ENCODE measurements around the gene MYO6.

DNA sequence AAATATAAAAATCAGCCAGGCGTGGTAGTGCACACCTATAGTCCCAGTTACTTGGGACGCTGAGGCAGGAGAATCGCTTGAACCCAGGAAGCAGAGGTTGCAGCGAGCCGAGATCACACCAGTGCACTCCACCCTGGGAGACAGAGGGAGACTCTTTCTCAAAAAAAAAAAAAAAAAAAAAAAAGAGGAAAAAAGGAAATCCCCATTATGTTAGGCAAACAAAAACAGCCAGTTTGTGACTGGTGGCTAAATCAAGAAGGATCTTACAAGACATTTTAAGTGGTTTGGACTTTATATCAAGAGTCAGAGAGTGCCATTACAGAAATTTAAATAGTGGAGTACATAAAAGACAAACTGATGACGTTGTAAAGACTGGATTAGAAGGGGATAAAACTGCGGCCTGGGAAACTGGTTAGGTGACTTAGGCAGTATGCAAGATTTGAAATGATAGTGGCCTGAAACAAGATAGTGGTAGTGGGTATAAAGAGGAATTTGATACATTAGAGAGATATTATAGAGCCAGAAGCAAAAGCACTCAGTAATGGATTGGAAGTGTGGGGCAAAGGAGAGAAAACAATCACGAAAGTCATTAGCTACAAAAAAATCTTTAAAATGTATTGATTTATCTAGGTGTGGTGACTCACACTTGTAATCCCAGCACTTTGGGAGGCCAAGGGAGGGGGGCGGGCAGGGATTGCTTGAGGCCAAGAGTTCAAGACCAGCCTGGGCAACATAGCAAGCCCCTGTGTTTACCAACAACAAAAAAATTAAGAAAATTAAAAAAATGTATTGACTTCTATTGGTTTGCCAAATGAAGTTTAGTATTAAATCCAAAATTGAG is 1.7 kb upstream of the MYO6 start:
- no peak for TF ChIP-seq GLIS3 (CRISPR knock-in tag; IDR thresholded peaks at IDR 0.05)
- TF ChIP-seq RARB (CRISPR knock-in tag; IDR thresholded peaks at IDR 0.05), result no peak
- no peak for TF ChIP-seq ZNF8 (CRISPR knock-in tag; IDR thresholded peaks at IDR 0.05)
- no peak for TF ChIP-seq ZNF70 (CRISPR knock-in tag; IDR thresholded peaks at IDR 0.05)
- no peak for TF ChIP-seq ZFP30 (CRISPR knock-in tag; IDR thresholded peaks at IDR 0.05)
- TF ChIP-seq TOX (CRISPR knock-in tag; IDR thresholded peaks at IDR 0.05; ENCODE audit: borderline replicate concordance), result no peak
- TF ChIP-seq, protein P1, sequence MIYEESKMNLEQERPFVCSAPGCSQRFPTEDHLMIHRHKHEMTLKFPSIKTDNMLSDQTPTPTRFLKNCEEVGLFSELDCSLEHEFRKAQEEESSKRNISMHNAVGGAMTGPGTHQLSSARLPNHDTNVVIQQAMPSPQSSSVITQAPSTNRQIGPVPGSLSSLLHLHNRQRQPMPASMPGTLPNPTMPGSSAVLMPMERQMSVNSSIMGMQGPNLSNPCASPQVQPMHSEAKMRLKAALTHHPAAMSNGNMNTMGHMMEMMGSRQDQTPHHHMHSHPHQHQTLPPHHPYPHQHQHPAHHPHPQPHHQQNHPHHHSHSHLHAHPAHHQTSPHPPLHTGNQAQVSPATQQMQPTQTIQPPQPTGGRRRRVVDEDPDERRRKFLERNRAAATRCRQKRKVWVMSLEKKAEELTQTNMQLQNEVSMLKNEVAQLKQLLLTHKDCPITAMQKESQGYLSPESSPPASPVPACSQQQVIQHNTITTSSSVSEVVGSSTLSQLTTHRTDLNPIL (CRISPR knock-in tag; IDR thresholded peaks at IDR 0.05; ENCODE audit: low read depth), result no peak
- TF ChIP-seq, protein P2, sequence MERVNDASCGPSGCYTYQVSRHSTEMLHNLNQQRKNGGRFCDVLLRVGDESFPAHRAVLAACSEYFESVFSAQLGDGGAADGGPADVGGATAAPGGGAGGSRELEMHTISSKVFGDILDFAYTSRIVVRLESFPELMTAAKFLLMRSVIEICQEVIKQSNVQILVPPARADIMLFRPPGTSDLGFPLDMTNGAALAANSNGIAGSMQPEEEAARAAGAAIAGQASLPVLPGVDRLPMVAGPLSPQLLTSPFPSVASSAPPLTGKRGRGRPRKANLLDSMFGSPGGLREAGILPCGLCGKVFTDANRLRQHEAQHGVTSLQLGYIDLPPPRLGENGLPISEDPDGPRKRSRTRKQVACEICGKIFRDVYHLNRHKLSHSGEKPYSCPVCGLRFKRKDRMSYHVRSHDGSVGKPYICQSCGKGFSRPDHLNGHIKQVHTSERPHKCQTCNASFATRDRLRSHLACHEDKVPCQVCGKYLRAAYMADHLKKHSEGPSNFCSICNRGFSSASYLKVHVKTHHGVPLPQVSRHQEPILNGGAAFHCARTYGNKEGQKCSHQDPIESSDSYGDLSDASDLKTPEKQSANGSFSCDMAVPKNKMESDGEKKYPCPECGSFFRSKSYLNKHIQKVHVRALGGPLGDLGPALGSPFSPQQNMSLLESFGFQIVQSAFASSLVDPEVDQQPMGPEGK (CRISPR knock-in tag; IDR thresholded peaks at IDR 0.05; ENCODE audit: borderline replicate concordance), result no peak
- no peak for TF ChIP-seq ISL1 (CRISPR knock-in tag; IDR thresholded peaks at IDR 0.05)
- TF ChIP-seq ARNTL (CRISPR knock-in tag; IDR thresholded peaks at IDR 0.05; ENCODE audit: borderline replicate concordance, low read depth), result no peak
- TF ChIP-seq SNAI2 (CRISPR knock-in tag; IDR thresholded peaks at IDR 0.05), result no peak
- TF ChIP-seq ZC3H10 (CRISPR knock-in tag; IDR thresholded peaks at IDR 0.05), result no peak
